ENCODE measurements around the gene LACRT. TPM values are rescaled to one million over a fixed set of nuclear protein-coding genes. Genes with fewer than 3 reads are reported as not detected.

LACRT gene
- polyA plus RNA-seq, 1 of the 3 experiments (the other 2 are of a cell fraction) = not detected

GRCh38 chr12:54605138-54605970 is 29.3 kb downstream of the LACRT start:
- Histone ChIP-seq H3K4me1 (ENCODE audit: control insufficient read depth in 1 of 2, insufficient read depth in 2 of 2, low read depth in 1 of 2, low read length in 1 of 2) (no peaks in the 10 kb centered on the region; a peak in 1 of 4 replicates), H3K27me3 (ENCODE audit: insufficient read depth) (peaks cover 17% of the 10 kb centered on the region; the same call in 1 of the 2 replicates), H3K9me3 (no peaks in the 10 kb centered on the region), H3K9me2 (no peaks in the 10 kb centered on the region), H3F3A (replicated peaks; ENCODE audit: insufficient read depth) (no peaks in the 10 kb centered on the region), H3K9ac (no peak overlapping the region), H3K36me3 (replicated peaks in 1 of 2; ENCODE audit: control insufficient read depth in 1 of 2, insufficient read depth in 2 of 2, low read length in 1 of 2) (no peaks in the 10 kb centered on the region), H4K20me1 (ENCODE audit: insufficient read depth) (no peaks in the 10 kb centered on the region), H2AFZ (ENCODE audit: low read depth) (no peak overlapping the region), H3K4me2 (no peak overlapping the region), H3K4me3 (ENCODE audit: low read depth in 2 of 2, low read length in 1 of 2) (no peak overlapping the region), H3K27ac (ENCODE audit: low read depth in 2 of 2, low read length in 1 of 2) (no peak overlapping the region), H3K79me2 (ENCODE audit: insufficient read depth) (no peaks in the 10 kb centered on the region)
- TF ChIP-seq POLR2AphosphoS5 (IDR thresholded peaks at IDR 0.05; ENCODE audit: low read depth, low read length) (no peak), EP300 (IDR thresholded peaks at IDR 0.05; ENCODE audit: borderline replicate concordance in 1 of 2, low read depth in 1 of 2, low read length in 1 of 2) (no peak), PBX3 (IDR thresholded peaks at IDR 0.05) (no peak), FOXJ3 (CRISPR knock-in tag; IDR thresholded peaks at IDR 0.05) (no peak), FOXM1 (IDR thresholded peaks at IDR 0.05; ENCODE audit: low read depth) (no peak), TEAD4 (IDR thresholded peaks at IDR 0.05; ENCODE audit: borderline replicate concordance, insufficient read depth) (no peak), ZBTB33 (IDR thresholded peaks at IDR 0.05; ENCODE audit: borderline replicate concordance, low read depth) (no peak), RAD21 (IDR thresholded peaks at IDR 0.05; ENCODE audit: low read length) (no peak), MXI1 (IDR thresholded peaks at IDR 0.05; ENCODE audit: low read depth, low read length) (no peak), CHD2 (IDR thresholded peaks at IDR 0.05; ENCODE audit: low read length, partially characterized antibody) (no peak), ELF1 (IDR thresholded peaks at IDR 0.05) (no peak), RCOR1 (IDR thresholded peaks at IDR 0.05; ENCODE audit: low read length) (no peak), JUND (IDR thresholded peaks at IDR 0.05) (no peak), RFX5 (IDR thresholded peaks at IDR 0.05; ENCODE audit: low read length) (no peak), EZH2phosphoT487 (IDR thresholded peaks at IDR 0.05; ENCODE audit: borderline replicate concordance, low read depth) (no peak), YY1 (IDR thresholded peaks at IDR 0.05; ENCODE audit: low read depth) (no peak), MEF2A (IDR thresholded peaks at IDR 0.05; ENCODE audit: borderline replicate concordance, low read depth) (no peak), FOSL2 (IDR thresholded peaks at IDR 0.05; ENCODE audit: borderline replicate concordance, low read depth) (no peak)
- CTCF ChIA-PET = interaction anchor here (1.0 to 4.1 kb wide), 3 partner anchors 8 to 26 kb away, joined by 3 to 15 read pairs (median 14); no protein-coding TSS in a partner anchor
- WGBS (ENCODE audit: low lambda C conversion rate) = 2% methylated on average over 6 of the region's 6 CpGs
- POLR2A ChIA-PET = no interaction called here
- no peak for DNase-seq

Data from SK-N-SH (cell line).